H1 (cell line): ENCODE data around the gene DRC1. TPM values are rescaled to one million over a fixed set of nuclear protein-coding genes. Genes with fewer than 3 reads are reported as not detected.
A peak's percentile ranks its signal among the peaks of the same experiment; 100 is the strongest.

Experiments
- CTCF ChIA-PET: fragments of 300-600 bp; sonication (Branson Sonifier 250); formaldehyde crosslinking; loops from one replicate; lab custom pipeline; 2021; ENCODE audit not compliant: partially characterized antibody; lab: Charles Lee
- POLR2A ChIA-PET: fragments of 300-600 bp; sonication (Branson Sonifier 250); formaldehyde crosslinking; loops from one replicate; lab custom pipeline; 2021; ENCODE audit warnings: inconsistent platforms; ENCODE audit not compliant: partially characterized antibody; lab: Charles Lee
- DNase-seq, 2 experiments: peaks; one replicate each; pipeline versions ENCODE4 v3.0.0 to v3.0.0-alpha.2; 2010 to 2022; ENCODE audit warnings: low spot score in 2 of 2, low read depth in 1 of 2, mixed read lengths in 1 of 2
- FAIRE-seq: peaks from 2 replicates; lab custom pipeline; 2011; peaks lifted over from hg19 to GRCh38; lab: Jason Lieb, UNC
- H2AFZ ChIP-seq: 2 replicates; pipeline ENCODE4 v1.8.1; 2012; ENCODE audit warnings: low read length, inconsistent platforms
- H2AK5ac ChIP-seq: 2 replicates; pipeline ENCODE4 v1.6.1; 2013; ENCODE audit warnings: low read depth, low read length
- H2BK120ac ChIP-seq: replicated peaks from 2 replicates; pipeline ENCODE3; 2013; ENCODE audit warnings: low read depth, low read length, inconsistent platforms
- H2BK12ac ChIP-seq: 2 replicates; pipeline ENCODE4 v1.6.1; 2013; ENCODE audit warnings: low read depth, low read length
- H2BK15ac ChIP-seq: 2 replicates; pipeline ENCODE4 v1.6.1; 2013; ENCODE audit warnings: low read length
- H2BK20ac ChIP-seq: 2 replicates; pipeline ENCODE4 v1.6.1; 2013; ENCODE audit warnings: low read length
- H2BK5ac ChIP-seq: 2 replicates; pipeline ENCODE4 v1.6.1; 2013; ENCODE audit warnings: low read depth, low read length
- H3K14ac ChIP-seq: 2 replicates; pipeline ENCODE4 v1.6.1; 2013; ENCODE audit warnings: inconsistent platforms; ENCODE audit not compliant: insufficient read length
- H3K18ac ChIP-seq: 2 replicates; pipeline ENCODE4 v1.6.1; 2013; ENCODE audit warnings: low read length; ENCODE audit errors: extremely low read depth
- H3K23ac ChIP-seq: 2 replicates; pipeline ENCODE4 v1.6.1; 2013; ENCODE audit warnings: inconsistent platforms; ENCODE audit not compliant: insufficient read length
- H3K23me2 ChIP-seq: 2 replicates; pipeline ENCODE4 v1.6.1; 2013; ENCODE audit warnings: low read depth, low read length
- H3K27ac ChIP-seq: 2 replicates; pipeline ENCODE4 v1.6.1; 2011; ENCODE audit warnings: low read depth, low read length, inconsistent platforms
- H3K27me3 ChIP-seq, 4 experiments: replicated peaks in 1 of 4; 1 replicate in 1 of 4; 2 replicates in 3 of 4; pipeline versions ENCODE4 v1.6.1 to v1.8.1; 2011 to 2013; ENCODE audit warnings: low read length in 3 of 4, mild to moderate bottlenecking in 3 of 4, inconsistent platforms in 2 of 4, mixed read lengths in 2 of 4, moderate library complexity in 1 of 4; ENCODE audit not compliant: control insufficient read depth in 3 of 4, insufficient read depth in 3 of 4; ENCODE audit errors: extremely low read depth in 1 of 4
- H3K36me3 ChIP-seq, 4 experiments: 2 replicates each; pipeline versions ENCODE4 v1.6.1 to v1.8.1; 2011 to 2013; ENCODE audit warnings: mild to moderate bottlenecking in 4 of 4, low read length in 3 of 4, moderate library complexity in 2 of 4, control low read depth in 1 of 4, inconsistent platforms in 1 of 4; ENCODE audit not compliant: insufficient read depth in 4 of 4, control insufficient read depth in 2 of 4
- H3K4ac ChIP-seq: replicated peaks from 2 replicates; pipeline ENCODE3; 2013; ENCODE audit warnings: low read length, low read depth, mixed read lengths, inconsistent platforms; ENCODE audit not compliant: insufficient read length
- H3K4me1 ChIP-seq, 4 experiments: replicated peaks in 1 of 4; 1 replicate in 1 of 4; 2 replicates in 3 of 4; pipeline versions ENCODE4 v1.6.1 to v1.8.1; 2011 to 2013; ENCODE audit warnings: low read length in 3 of 4, inconsistent platforms in 2 of 4, mixed read lengths in 1 of 4; ENCODE audit not compliant: insufficient read depth in 4 of 4, control insufficient read depth in 3 of 4
- H3K4me2 ChIP-seq, 2 experiments: 2 replicates each; pipeline versions ENCODE4 v1.6.1 to v1.8.1; 2011 to 2013; ENCODE audit warnings: low read depth in 2 of 2, low read length in 2 of 2, control low read depth in 1 of 2, inconsistent platforms in 1 of 2, mild to moderate bottlenecking in 1 of 2; ENCODE audit not compliant: insufficient read depth in 1 of 2
- H3K4me3 ChIP-seq, 4 experiments: fragments of 200-600, 300-600 bp in 1 of 4; sonication (generic), shearing (Covaris generic), sonication (Bioruptor Twin) in 1 of 4; 2 replicates each; pipeline versions ENCODE4 v1.5.1 to v1.8.1; 2011 to 2016; ENCODE audit warnings: low read length in 4 of 4, low read depth in 3 of 4, control low read depth in 2 of 4, inconsistent platforms in 2 of 4, mild to moderate bottlenecking in 2 of 4, mixed read lengths in 1 of 4, moderate library complexity in 1 of 4; ENCODE audit not compliant: insufficient read depth in 2 of 4; ENCODE audit errors: extremely low read depth in 1 of 4
- H3K56ac ChIP-seq: replicated peaks from 2 replicates; pipeline ENCODE3; 2013; ENCODE audit warnings: low read depth, mild to moderate bottlenecking, mixed read lengths, low read length, inconsistent platforms; ENCODE audit not compliant: insufficient read length
- H3K79me1 ChIP-seq: 2 replicates; pipeline ENCODE4 v1.6.1; 2013; ENCODE audit warnings: low read depth, low read length, control low read depth
- H3K79me2 ChIP-seq, 2 experiments: 2 replicates each; pipeline versions ENCODE4 v1.6.1 to v1.8.1; 2012 to 2013; ENCODE audit warnings: low read length in 2 of 2, mild to moderate bottlenecking in 2 of 2, inconsistent platforms in 1 of 2; ENCODE audit not compliant: insufficient read depth in 2 of 2, control insufficient read depth in 1 of 2
- H3K9ac ChIP-seq, 4 experiments: replicated peaks in 1 of 4; 1 replicate in 1 of 4; 2 replicates in 3 of 4; pipeline versions ENCODE4 v1.6.1 to v1.8.1; 2011 to 2013; ENCODE audit warnings: low read depth in 3 of 4, low read length in 3 of 4, control low read depth in 2 of 4, mild to moderate bottlenecking in 2 of 4, moderate library complexity in 2 of 4, inconsistent platforms in 1 of 4; ENCODE audit errors: extremely low read depth in 1 of 4
- H3K9me3 ChIP-seq, 2 experiments: 2 replicates each; pipeline versions ENCODE4 v1.6.1 to v1.8.1; 2012 to 2013; ENCODE audit warnings: mild to moderate bottlenecking in 2 of 2, moderate library complexity in 2 of 2, control low read depth in 1 of 2, inconsistent platforms in 1 of 2, low read depth in 1 of 2, low read length in 1 of 2, mixed read lengths in 1 of 2; ENCODE audit not compliant: insufficient read depth in 2 of 2
- H4K20me1 ChIP-seq, 2 experiments: replicated peaks in 1 of 2; 2 replicates each; pipeline versions ENCODE3 to v1.8.1; 2011 to 2013; ENCODE audit warnings: inconsistent platforms in 2 of 2, low read length in 2 of 2, mild to moderate bottlenecking in 1 of 2; ENCODE audit not compliant: insufficient read depth in 2 of 2, control insufficient read depth in 1 of 2
- H4K5ac ChIP-seq: 2 replicates; pipeline ENCODE4 v1.6.1; 2013; ENCODE audit warnings: low read length, low read depth, mixed read lengths, inconsistent platforms; ENCODE audit not compliant: insufficient read length
- H4K8ac ChIP-seq: 2 replicates; pipeline ENCODE4 v1.8.0; 2013; ENCODE audit warnings: mild to moderate bottlenecking, moderate library complexity, low read length, inconsistent platforms; ENCODE audit not compliant: insufficient read depth; ENCODE audit errors: extremely low read depth
- H4K91ac ChIP-seq: replicated peaks from 2 replicates; pipeline ENCODE3; 2013; ENCODE audit warnings: low read length, mixed read lengths, inconsistent platforms; ENCODE audit not compliant: insufficient read length
- GTF2F1 ChIP-seq: IDR thresholded peaks from 2 replicates; pipeline ENCODE4 v1.6.1; 2012; ENCODE audit warnings: low read depth, low read length, improper control_type of control experiment, borderline replicate concordance
- PHF8 ChIP-seq: fragments of 200-600 bp; sonication (generic); conservative IDR thresholded peaks from 2 replicates; pipeline ENCODE4 v1.7.1; 2012; ENCODE audit warnings: low read depth, mild to moderate bottlenecking, inconsistent platforms, low read length, moderate library complexity
- SAP30 ChIP-seq: fragments of 300-600 bp; sonication (generic); IDR thresholded peaks from 2 replicates; pipeline ENCODE4 v1.7.1; 2012; ENCODE audit warnings: low read length, moderate library complexity, mild to moderate bottlenecking, inconsistent platforms; ENCODE audit not compliant: insufficient read depth, insufficient replicate concordance
- SP1 ChIP-seq: IDR thresholded peaks from 2 replicates; pipeline ENCODE4 v1.6.1; 2011; ENCODE audit warnings: low read depth, low read length
- SRF ChIP-seq: IDR thresholded peaks from 2 replicates; pipeline ENCODE4 v1.6.1; 2011; ENCODE audit warnings: mild to moderate bottlenecking, low read depth, low read length, moderate library complexity
- WGBS, 2 experiments: shearing (Covaris generic) in 1 of 2; methylation state at CpG; one replicate each; pipeline versions ENCODE4 v1.1.6 to v1.1.7; 2013 to 2015; ENCODE audit warnings: low lambda C conversion rate in 2 of 2, mixed read lengths in 2 of 2, inconsistent platforms in 1 of 2, low coverage in 1 of 2, missing lambda C conversion rate in 1 of 2; ENCODE audit not compliant: insufficient replicate concordance in 2 of 2, insufficient coverage in 1 of 2, insufficient read length in 1 of 2; ENCODE audit errors: extremely low coverage in 1 of 2, missing lambda C conversion rate in 1 of 2; 5-methylcytosine and 5-hydroxymethylcytosine counted together
- polyA plus RNA-seq, 7 experiments: library from polyadenylated mRNA; depleted of rRNA in 3 of 7; stranded (reverse) in 5 of 7; unstranded in 2 of 7; fragments of >200 nt in 5 of 7; fragments of 200-250 nt in 2 of 7; gene quantifications; 1 replicate in 5 of 7; 2 replicates in 1 of 7; 4 replicates in 1 of 7; pipeline versions ENCODE4 v1.2.1 to v1.2.3, GENCODE V29; 2011 to 2013; ENCODE audit warnings: missing spikeins in 2 of 7, mixed read lengths in 2 of 7
- total RNA-seq: library from RNA; stranded (reverse); fragmentation: NEBNext Ultra II Directional; extraction: Animal tissue kit (Norgen Biotek cat#: 25700); gene quantifications from 2 replicates; pipeline ENCODE4 v1.2.1, GENCODE V29; 2021

DRC1 gene
- total and polyA plus RNA-seq, 2 of the 8 experiments (the other 6 are each of a cell fraction or from before 2014, with no cell fraction given): 0.08 TPM; not detected in 1

DNA sequence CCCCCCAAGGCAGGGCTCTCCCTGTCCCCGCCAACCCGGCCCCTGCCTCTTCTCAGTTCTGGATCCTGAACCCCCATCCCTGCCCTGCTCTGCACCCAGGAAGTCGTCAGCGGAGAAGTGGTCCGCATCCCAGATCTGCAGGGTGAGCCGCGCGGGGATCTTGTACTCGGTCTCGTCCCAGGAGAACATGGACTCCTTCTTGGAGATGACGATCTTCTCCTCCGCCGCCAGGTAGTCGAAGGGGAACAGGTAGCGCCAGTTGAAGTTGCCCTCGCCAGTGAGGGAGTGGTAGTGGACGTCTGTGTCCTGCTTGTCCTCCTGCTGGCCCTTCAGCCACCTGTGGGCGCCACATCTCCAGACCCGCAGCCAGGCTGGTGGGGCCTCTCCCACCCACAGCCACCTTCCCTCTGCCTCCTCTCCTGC is 59.9 kb downstream of the DRC1 start:
- Histone ChIP-seq H3K4me2 (no peak overlapping the region), H3K9ac (no peak overlapping the region; a peak in 1 of 7 replicates), H3K4me1 (peaks cover 0 to 23% (median 3%) of the 10 kb centered on the region in 4 experiments; a peak in 6 of 7 replicates), H4K5ac (no peak overlapping the region), H3K18ac (peak overlapping the region; percentile 32; the same call in 1 of the 2 replicates), H2BK15ac (0 out of 2 replicates have a peak overlapping the region, but pooled peaks have one; percentile 16), H3K56ac (no peak overlapping the region), H2BK20ac (0 out of 2 replicates have a peak overlapping the region, but pooled peaks have one; percentile 18), H3K79me1 (no peaks in the 10 kb centered on the region), H2BK12ac (peak overlapping the region; percentile 80), H3K27ac (no peak overlapping the region), H3K23ac (no peak overlapping the region), H4K8ac (peak overlapping the region; percentile 72; the same call in 1 of the 2 replicates), H3K79me2 (no peaks in the 10 kb centered on the region), H3K23me2 (no peaks in the 10 kb centered on the region), H3K14ac (no peak overlapping the region), H4K91ac (peak overlapping the region; percentile 82), H2AFZ (no peak overlapping the region), H4K20me1 (no peaks in the 10 kb centered on the region), H3K27me3 (no peaks in the 10 kb centered on the region), H2AK5ac (peak overlapping the region; percentile 39; the same call in 1 of the 2 replicates), H3K9me3 (no peaks in the 10 kb centered on the region), H2BK5ac (peak overlapping the region; percentile 63; the same call in 1 of the 2 replicates), H3K36me3 (no peaks in the 10 kb centered on the region), H3K4me3 (no peak overlapping the region), H2BK120ac (peak overlapping the region; percentile 70), H3K4ac (no peak overlapping the region)
- CTCF ChIA-PET: interaction anchor here (1.1 to 3.3 kb wide), 14 partner anchors 8 to 259 kb away, joined by 3 to 16 read pairs (median 5); partner anchors contain the start of gene OTOF
- POLR2A ChIA-PET: no interaction called here
- DNase-seq (peak in 1 of 2 experiments; percentile 42), FAIRE-seq (no peak)
- WGBS, 2 experiments: 82% methylated on average over 19 of the region's 19 CpGs; no CpG with 5 or more reads in 1 of the 2 experiments
- no peak for TF ChIP-seq PHF8
- no peak for TF ChIP-seq SP1
- no peak for TF ChIP-seq SRF
- TF ChIP-seq SAP30: no peak
- TF ChIP-seq GTF2F1: no peak
